HG02763 (cell line): ENCODE measurements around the gene CNTFR.

Experiments used
- ATAC-seq: cut with Tn5 transposase; IDR thresholded peaks from one replicate; pipeline ENCODE4 v1.9.1; 2021; ENCODE audit warnings: mild to moderate bottlenecking, moderate library complexity; ENCODE audit not compliant: unreplicated experiment

The CNTFR gene

GRCh38 chr9:34572628-34573027 is 16.9 kb downstream of the CNTFR start:
- no peak for ATAC-seq

- no peak for ATAC-seq
These were observed 17.4 kb downstream of the CNTFR start for GRCh38 chr9:34572092-34572491.

- no peak for ATAC-seq
These were observed 18.1 kb downstream of the CNTFR start for GRCh38 chr9:34571481-34571810.

GRCh38 chr9:34570809-34571480 is 18.6 kb downstream of the CNTFR start:
- ATAC-seq, result no peak

- no peak for ATAC-seq
These were observed 19.1 kb downstream of the CNTFR start for GRCh38 chr9:34570376-34570775.

GRCh38 chr9:34568774-34569173 is 20.8 kb downstream of the CNTFR start:
- no peak for ATAC-seq

GRCh38 chr9:34568133-34568532 is 21.4 kb downstream of the CNTFR start:
- no peak for ATAC-seq

GRCh38 chr9:34566972-34567371 is 22.6 kb downstream of the CNTFR start:
- ATAC-seq, result no peak

GRCh38 chr9:34566322-34566721 is 23.2 kb downstream of the CNTFR start:
- ATAC-seq, result no peak

GRCh38 chr9:34565856-34566255 is 23.7 kb downstream of the CNTFR start:
- ATAC-seq, result no peak

GRCh38 chr9:34564617-34565016 is 24.9 kb downstream of the CNTFR start:
- no peak for ATAC-seq

GRCh38 chr9:34563262-34563661 is 26.3 kb downstream of the CNTFR start:
- no peak for ATAC-seq

GRCh38 chr9:34562135-34562745 is 27.3 kb downstream of the CNTFR start:
- ATAC-seq, result no peak

GRCh38 chr9:34560599-34561214 is 28.8 kb downstream of the CNTFR start:
- ATAC-seq, result no peak

GRCh38 chr9:34559624-34560455 is 29.7 kb downstream of the CNTFR start:
- ATAC-seq, result no peak

GRCh38 chr9:34558919-34559623 is 30.5 kb downstream of the CNTFR start:
- ATAC-seq, result no peak

GRCh38 chr9:34558364-34558763 is 31.2 kb downstream of the CNTFR start:
- no peak for ATAC-seq

- no peak for ATAC-seq
These were observed 31.9 kb downstream of the CNTFR start for GRCh38 chr9:34557426-34558321.

- ATAC-seq, result no peak
These were observed 32.6 kb downstream of the CNTFR start for GRCh38 chr9:34556949-34557348.

GRCh38 chr9:34555936-34556525 is 33.5 kb downstream of the CNTFR start:
- ATAC-seq, result no peak
